HCT116 (cell line): ENCODE measurements around the gene TMEM79. TPM values are rescaled to one million over a fixed set of nuclear protein-coding genes. Genes with fewer than 3 reads are reported as not detected.

ENCODE experiments used
- ATAC-seq: fragments of 200-7000 bp; cut with Tn5 transposase; 2 replicates; pipeline ENCODE4 v1.9.1; 2020; ENCODE audit warnings: mild to moderate bottlenecking, moderate library complexity
- BruUV-seq: library from RNA; stranded (reverse); fragments of 400-500 nt; replicated peaks from 2 replicates; lab custom pipeline; 2021; lab: Mats Ljungman, UMichigan
- CTCF ChIA-PET: fragments of 300-600 bp; sonication (Branson Sonifier 250); formaldehyde crosslinking; loops from one replicate; lab custom pipeline; 2021; ENCODE audit warnings: antibody characterized with exemption; lab: Charles Lee
- POLR2A ChIA-PET: fragments of 300-600, 350-600 bp; sonication (Branson Sonifier 250); formaldehyde crosslinking; loops from one replicate; lab custom pipeline; 2021; ENCODE audit warnings: antibody characterized with exemption; lab: Charles Lee
- RAD21 ChIA-PET, 2 experiments: fragments of 300-600 bp; sonication (Branson Sonifier 250); formaldehyde crosslinking; loops; one replicate each; lab custom pipeline; 2023; ENCODE audit warnings: low total read pairs in 2 of 2; ENCODE audit not compliant: uncharacterized antibody in 2 of 2, unreplicated experiment in 2 of 2, low non-redundant PET in 1 of 2; lab: Charles Lee
- DNase-seq: peaks from one replicate; pipeline ENCODE4 v3.0.0-alpha.2; 2010; ENCODE audit warnings: low read depth, low spot score
- H2AFZ ChIP-seq: fragments of 200-600 bp; shearing (Covaris generic), sonication (generic); 2 replicates; pipeline ENCODE4 v1.6.1; 2017; ENCODE audit warnings: low read depth, mixed run types, mixed read lengths, antibody characterized with exemption, low read length; ENCODE audit not compliant: poor library complexity, severe bottlenecking
- H3K27ac ChIP-seq: 2 replicates; pipeline ENCODE4 v1.5.1; 2012; ENCODE audit warnings: low read depth, low read length
- H3K27me3 ChIP-seq: fragments of 200-600 bp; sonication (generic); 2 replicates; pipeline ENCODE4 v1.6.1; 2016; ENCODE audit warnings: mixed run types, low read length, mixed read lengths; ENCODE audit not compliant: insufficient read depth
- H3K36me3 ChIP-seq, 2 experiments: fragments of 200-500 bp in 1 of 2; fragments of 200-600 bp in 1 of 2; sonication (Bioruptor generic) in 1 of 2; sonication (generic) in 1 of 2; 2 replicates each; pipeline versions ENCODE4 v1.5.1 to v1.6.1; 2014 to 2016; ENCODE audit warnings: low read length in 2 of 2, inconsistent platforms in 1 of 2, mixed read lengths in 1 of 2, mixed run types in 1 of 2; ENCODE audit not compliant: insufficient read depth in 2 of 2, control insufficient read depth in 1 of 2
- H3K4me1 ChIP-seq, 2 experiments: fragments of 200-600 bp in 1 of 2; sonication (generic) in 1 of 2; 2 replicates each; pipeline versions ENCODE4 v1.5.1 to v1.6.1; 2012 to 2017; ENCODE audit warnings: low read length in 2 of 2, inconsistent platforms in 1 of 2, mild to moderate bottlenecking in 1 of 2, mixed read lengths in 1 of 2, mixed run types in 1 of 2, moderate library complexity in 1 of 2; ENCODE audit not compliant: insufficient read depth in 2 of 2, control insufficient read depth in 1 of 2
- H3K4me2 ChIP-seq: fragments of 200-600 bp; sonication (generic); 2 replicates; pipeline ENCODE4 v1.6.1; 2017; ENCODE audit warnings: mixed run types, low read length, mixed read lengths
- H3K4me3 ChIP-seq, 2 experiments: fragments of 200-600 bp in 1 of 2; sonication (generic) in 1 of 2; replicated peaks in 1 of 2; 2 replicates each; pipeline ENCODE4 v1.5.1; 2011 to 2016; ENCODE audit warnings: low read length in 2 of 2, control low read depth in 1 of 2, low read depth in 1 of 2, mild to moderate bottlenecking in 1 of 2, mixed read lengths in 1 of 2, mixed run types in 1 of 2
- H3K79me2 ChIP-seq: fragments of 200-600 bp; sonication (generic); 2 replicates; pipeline ENCODE4 v1.6.1; 2017; ENCODE audit warnings: mild to moderate bottlenecking, mixed run types, low read length, moderate library complexity, mixed read lengths; ENCODE audit not compliant: insufficient read depth
- H3K9ac ChIP-seq: fragments of 200-600 bp; sonication (generic); 2 replicates; pipeline ENCODE4 v1.6.1; 2016; ENCODE audit warnings: low read length, mixed read lengths
- H3K9me2 ChIP-seq: fragments of 200-600 bp; sonication (generic), shearing (Covaris generic); 2 replicates; pipeline ENCODE4 v1.6.1; 2017; ENCODE audit warnings: mixed run types, mild to moderate bottlenecking, moderate library complexity; ENCODE audit not compliant: insufficient read depth
- H3K9me3 ChIP-seq, 2 experiments: fragments of 200-500 bp in 1 of 2; fragments of 200-600 bp in 1 of 2; sonication (Bioruptor generic) in 1 of 2; sonication (generic) in 1 of 2; 2 replicates each; pipeline ENCODE4 v1.6.1; 2014 to 2017; ENCODE audit warnings: low read length in 2 of 2, mixed read lengths in 2 of 2, inconsistent platforms in 1 of 2, low read depth in 1 of 2, mild to moderate bottlenecking in 1 of 2, mixed run types in 1 of 2, moderate library complexity in 1 of 2; ENCODE audit not compliant: control insufficient read depth in 1 of 2, insufficient read depth in 1 of 2
- H4K20me1 ChIP-seq: fragments of 200-600 bp; sonication (generic), shearing (Covaris generic); 2 replicates; pipeline ENCODE4 v1.6.1; 2017; ENCODE audit warnings: mixed run types, mild to moderate bottlenecking, moderate library complexity; ENCODE audit not compliant: insufficient read depth
- CBX3 ChIP-seq: IDR thresholded peaks from 2 replicates; pipeline ENCODE4 v1.6.1; 2012; ENCODE audit warnings: low read depth
- EGR1 ChIP-seq: IDR thresholded peaks from 2 replicates; pipeline ENCODE4 v1.6.1; 2012; ENCODE audit warnings: low read depth
- EZH2 ChIP-seq: fragments of 200-600 bp; sonication (generic); IDR thresholded peaks from 2 replicates; pipeline ENCODE4 v1.6.1; 2017; ENCODE audit warnings: antibody characterized with exemption, mixed run types
- EZH2phosphoT487 ChIP-seq: fragments of 200-600 bp; IDR thresholded peaks from 2 replicates; pipeline ENCODE4 v1.6.1; 2018; ENCODE audit warnings: antibody characterized with exemption, borderline replicate concordance
- FOSL1 ChIP-seq: IDR thresholded peaks from 2 replicates; pipeline ENCODE4 v1.6.1; 2012; ENCODE audit warnings: low read depth
- JUND ChIP-seq: IDR thresholded peaks from 2 replicates; pipeline ENCODE4 v1.6.1; 2012
- POLR2A ChIP-seq: IDR thresholded peaks from 2 replicates; pipeline ENCODE4 v1.7.0; 2011; ENCODE audit warnings: borderline replicate concordance; ENCODE audit not compliant: insufficient read depth, insufficient read length; ENCODE audit errors: extremely low read depth
- POLR2AphosphoS5 ChIP-seq: IDR thresholded peaks from 2 replicates; pipeline ENCODE4 v1.6.1; 2011; ENCODE audit warnings: mild to moderate bottlenecking, low read depth, low read length, moderate library complexity
- RAD21 ChIP-seq: IDR thresholded peaks from 2 replicates; pipeline ENCODE4 v1.6.1; 2012; ENCODE audit warnings: low read depth, mild to moderate bottlenecking
- SP1 ChIP-seq: IDR thresholded peaks from 2 replicates; pipeline ENCODE4 v1.6.1; 2012; ENCODE audit warnings: low read depth
- SRF ChIP-seq: IDR thresholded peaks from 2 replicates; pipeline ENCODE4 v1.6.1; 2012; ENCODE audit warnings: low read depth
- ZNF274 ChIP-seq: fragments of 200-500 bp; sonication (Bioruptor generic); IDR thresholded peaks from 2 replicates; pipeline ENCODE4 v1.6.1; 2014; ENCODE audit warnings: mild to moderate bottlenecking, low read depth, low read length, inconsistent platforms
- intact Hi-C: fragments of 100-400 bp; cut with micrococcal nuclease; formaldehyde crosslinking; loops from 2 replicates; pipeline ENCODE4 v1.10.0; 2022
- total RNA-seq: library from RNA; stranded (reverse); gene quantifications from one replicate; pipeline ENCODE4 v1.2.1, GENCODE V29; 2021; ENCODE audit not compliant: unreplicated experiment
- TF ChIP-seq, protein P1 (sequence below): IDR thresholded peaks from 2 replicates; pipeline ENCODE4 v1.6.1; 2012; ENCODE audit warnings: low read depth
- TF ChIP-seq, protein P2 (sequence below): IDR thresholded peaks from 2 replicates; pipeline ENCODE4 v1.6.1; 2012
- TF ChIP-seq, protein P3 (sequence below): IDR thresholded peaks from 2 replicates; pipeline ENCODE4 v1.6.1; 2012

The TMEM79 gene
- total RNA-seq, 1 experiment from 2014 or later, result 6.3 TPM

DNA sequence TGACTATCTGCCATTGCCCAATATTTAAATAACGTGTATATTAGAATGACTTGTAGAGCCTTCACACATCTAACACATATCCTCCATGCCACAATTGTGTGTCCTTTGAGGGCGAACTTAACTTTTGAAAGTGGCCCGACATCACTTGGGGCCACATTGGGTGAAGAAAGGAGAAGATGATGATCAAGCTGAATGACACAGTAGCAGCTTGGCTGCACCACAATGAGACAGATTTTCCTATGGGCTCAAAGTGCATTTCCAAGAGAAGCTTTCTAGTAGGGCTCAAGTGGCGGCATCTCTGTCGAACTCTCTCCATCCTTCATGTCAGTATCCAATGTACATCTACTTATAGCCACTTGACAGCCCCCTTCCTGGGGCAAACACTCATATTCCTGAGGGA lies 45.9 kb upstream of the TMEM79 start (continued):
- TF ChIP-seq, protein P1, sequence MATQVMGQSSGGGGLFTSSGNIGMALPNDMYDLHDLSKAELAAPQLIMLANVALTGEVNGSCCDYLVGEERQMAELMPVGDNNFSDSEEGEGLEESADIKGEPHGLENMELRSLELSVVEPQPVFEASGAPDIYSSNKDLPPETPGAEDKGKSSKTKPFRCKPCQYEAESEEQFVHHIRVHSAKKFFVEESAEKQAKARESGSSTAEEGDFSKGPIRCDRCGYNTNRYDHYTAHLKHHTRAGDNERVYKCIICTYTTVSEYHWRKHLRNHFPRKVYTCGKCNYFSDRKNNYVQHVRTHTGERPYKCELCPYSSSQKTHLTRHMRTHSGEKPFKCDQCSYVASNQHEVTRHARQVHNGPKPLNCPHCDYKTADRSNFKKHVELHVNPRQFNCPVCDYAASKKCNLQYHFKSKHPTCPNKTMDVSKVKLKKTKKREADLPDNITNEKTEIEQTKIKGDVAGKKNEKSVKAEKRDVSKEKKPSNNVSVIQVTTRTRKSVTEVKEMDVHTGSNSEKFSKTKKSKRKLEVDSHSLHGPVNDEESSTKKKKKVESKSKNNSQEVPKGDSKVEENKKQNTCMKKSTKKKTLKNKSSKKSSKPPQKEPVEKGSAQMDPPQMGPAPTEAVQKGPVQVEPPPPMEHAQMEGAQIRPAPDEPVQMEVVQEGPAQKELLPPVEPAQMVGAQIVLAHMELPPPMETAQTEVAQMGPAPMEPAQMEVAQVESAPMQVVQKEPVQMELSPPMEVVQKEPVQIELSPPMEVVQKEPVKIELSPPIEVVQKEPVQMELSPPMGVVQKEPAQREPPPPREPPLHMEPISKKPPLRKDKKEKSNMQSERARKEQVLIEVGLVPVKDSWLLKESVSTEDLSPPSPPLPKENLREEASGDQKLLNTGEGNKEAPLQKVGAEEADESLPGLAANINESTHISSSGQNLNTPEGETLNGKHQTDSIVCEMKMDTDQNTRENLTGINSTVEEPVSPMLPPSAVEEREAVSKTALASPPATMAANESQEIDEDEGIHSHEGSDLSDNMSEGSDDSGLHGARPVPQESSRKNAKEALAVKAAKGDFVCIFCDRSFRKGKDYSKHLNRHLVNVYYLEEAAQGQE, result no peak
- TF ChIP-seq, all 23 proteins: peak for 0

DNA sequence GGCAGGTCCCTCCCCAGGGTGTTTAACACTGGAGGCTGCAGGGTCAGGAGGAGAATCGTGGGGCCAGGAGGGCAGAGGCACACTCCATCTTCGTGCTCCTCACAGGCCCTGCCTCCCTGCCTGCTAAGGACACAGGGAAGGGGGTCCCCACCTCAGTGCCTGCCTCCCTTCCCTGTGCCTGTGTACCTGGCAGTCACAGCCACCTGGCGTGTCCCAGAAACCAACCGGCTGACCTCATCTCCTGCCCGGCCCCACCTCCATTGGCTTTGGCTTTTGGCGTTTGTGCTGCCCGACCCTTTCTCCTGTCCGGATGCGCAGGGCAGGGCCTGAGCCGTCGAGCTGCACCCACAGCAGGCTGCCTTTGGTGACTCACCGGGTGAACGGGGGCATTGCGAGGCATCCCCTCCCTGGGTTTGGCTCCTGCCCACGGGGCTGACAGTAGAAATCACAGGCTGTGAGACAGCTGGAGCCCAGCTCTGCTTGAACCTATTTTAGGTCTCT lies 42.8 kb upstream of the TMEM79 start:
- RAD21 ChIA-PET, result no interaction called here
- Histone ChIP-seq H3K4me1 (peaks cover 6 to 12% of the 10 kb centered on the region in 2 experiments; a peak in 3 of 4 replicates), H4K20me1 (no peaks in the 10 kb centered on the region), H3K9me3 (no peaks in the 10 kb centered on the region), H3K4me3 (no peak overlapping the region), H3K79me2 (no peaks in the 10 kb centered on the region), H3K9me2 (no peaks in the 10 kb centered on the region), H3K9ac (no peak overlapping the region), H3K4me2 (peak overlapping the region; percentile 32; the same call in 1 of the 2 replicates), H3K27me3 (no peaks in the 10 kb centered on the region), H3K36me3 (peaks cover 0 to 8% of the 10 kb centered on the region in 2 experiments; a peak in 1 of 4 replicates), H3K27ac (no peak overlapping the region), H2AFZ (no peak overlapping the region)
- TF ChIP-seq, protein P2, sequence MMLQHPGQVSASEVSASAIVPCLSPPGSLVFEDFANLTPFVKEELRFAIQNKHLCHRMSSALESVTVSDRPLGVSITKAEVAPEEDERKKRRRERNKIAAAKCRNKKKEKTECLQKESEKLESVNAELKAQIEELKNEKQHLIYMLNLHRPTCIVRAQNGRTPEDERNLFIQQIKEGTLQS, result no peak
- TF ChIP-seq SP1 (no peak), JUND (no peak), EZH2 (no peak), ZNF274 (no peak), RAD21 (no peak), POLR2A (no peak), EZH2phosphoT487 (no peak), EGR1 (no peak), CBX3 (no peak), FOSL1 (no peak), SRF (no peak), POLR2AphosphoS5 (no peak)
- TF ChIP-seq, protein P1, result no peak
- TF ChIP-seq, protein P3, sequence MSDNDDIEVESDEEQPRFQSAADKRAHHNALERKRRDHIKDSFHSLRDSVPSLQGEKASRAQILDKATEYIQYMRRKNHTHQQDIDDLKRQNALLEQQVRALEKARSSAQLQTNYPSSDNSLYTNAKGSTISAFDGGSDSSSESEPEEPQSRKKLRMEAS, result no peak
- no peak for DNase-seq
- CTCF ChIA-PET, result no interaction called here
- peak; percentile 52 for ATAC-seq
- BruUV-seq, result no TSS peak
- POLR2A ChIA-PET, result no interaction called here
- intact Hi-C loops, result no loop called here
